ENCODE results near the gene SLC35E4.
"Not testable (repeated sequence)": the region's sequence is repeated elsewhere in the genome, so short reads cannot be mapped to it uniquely, and the experiment has no call there.

The SLC35E4 gene, protein sequence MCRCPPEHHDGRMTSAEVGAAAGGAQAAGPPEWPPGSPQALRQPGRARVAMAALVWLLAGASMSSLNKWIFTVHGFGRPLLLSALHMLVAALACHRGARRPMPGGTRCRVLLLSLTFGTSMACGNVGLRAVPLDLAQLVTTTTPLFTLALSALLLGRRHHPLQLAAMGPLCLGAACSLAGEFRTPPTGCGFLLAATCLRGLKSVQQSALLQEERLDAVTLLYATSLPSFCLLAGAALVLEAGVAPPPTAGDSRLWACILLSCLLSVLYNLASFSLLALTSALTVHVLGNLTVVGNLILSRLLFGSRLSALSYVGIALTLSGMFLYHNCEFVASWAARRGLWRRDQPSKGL

DNA sequence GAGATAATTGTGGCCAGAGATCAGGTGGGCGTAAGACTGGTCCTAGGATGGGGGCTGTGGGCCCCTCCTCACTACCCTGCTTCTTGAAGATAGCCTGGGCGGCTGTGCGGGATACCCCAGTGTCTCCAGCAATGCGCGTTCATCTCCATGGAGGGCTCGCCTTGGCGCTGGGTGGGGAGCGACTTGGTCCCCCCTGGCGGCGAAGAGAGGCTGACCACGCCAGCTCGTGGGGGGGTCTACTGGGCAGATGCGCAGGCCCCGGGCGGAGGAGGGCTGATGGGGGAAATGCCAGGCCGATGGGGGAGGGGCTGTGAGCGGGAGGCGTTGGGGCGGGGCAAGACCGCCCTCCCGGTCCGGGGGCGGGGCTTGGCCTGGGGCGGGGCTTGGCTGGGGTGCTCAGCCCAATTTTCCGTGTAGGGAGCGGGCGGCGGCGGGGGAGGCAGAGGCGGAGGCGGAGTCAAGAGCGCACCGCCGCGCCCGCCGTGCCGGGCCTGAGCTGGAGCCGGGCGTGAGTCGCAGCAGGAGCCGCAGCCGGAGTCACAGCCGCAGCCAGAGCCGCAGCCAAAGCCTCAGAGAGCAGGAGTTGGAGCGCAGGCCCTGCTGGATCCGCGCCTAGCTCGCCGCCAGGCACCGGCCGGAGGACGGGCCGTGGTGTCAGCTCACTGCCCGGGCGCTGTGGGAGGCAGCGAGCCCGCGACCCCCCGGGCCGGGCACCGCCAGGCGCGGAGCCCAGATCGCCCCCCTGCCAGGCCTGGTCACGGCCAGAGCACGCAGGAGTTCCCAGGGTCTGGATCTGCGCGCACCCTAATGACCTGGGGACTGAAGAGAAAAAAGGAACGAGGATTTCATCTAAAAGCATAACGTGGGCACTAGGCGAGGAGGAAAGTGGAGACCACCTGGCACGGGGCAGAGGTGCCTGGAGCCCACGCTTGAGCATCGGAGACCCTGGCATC is at the start of gene SLC35E4:
TSS of gene SLC35E4 (plus strand) at position 509 of the 953 bp plus-strand sequence. CDS start 670 bp downstream, outside the sequence.
- peak; percentile 93 to 96 for DNase-seq (ENCODE audit: low read depth in 1 of 2, low spot score in 1 of 2)

DNA sequence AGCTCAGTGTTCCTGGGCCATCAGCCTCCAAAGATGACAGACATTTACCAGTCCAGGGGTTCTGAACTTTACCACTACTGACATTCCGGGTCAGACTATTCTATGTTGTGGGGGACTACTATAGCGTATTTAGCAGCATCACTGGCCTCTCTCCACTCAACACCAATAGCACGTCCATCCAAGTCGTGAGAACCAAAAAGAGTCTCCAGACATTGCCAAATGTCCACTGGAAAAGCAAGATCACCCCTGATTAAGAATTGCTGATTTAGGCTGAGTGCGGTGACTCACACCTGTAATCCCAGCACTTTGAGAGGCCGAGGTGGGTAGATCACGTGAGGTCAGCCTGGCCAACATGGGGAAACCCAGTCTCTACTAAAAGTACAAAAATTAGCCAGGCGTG is 49.2 kb upstream of the SLC35E4 start:
- no peak for DNase-seq (ENCODE audit: low read depth in 1 of 2, low spot score in 1 of 2)

DNA sequence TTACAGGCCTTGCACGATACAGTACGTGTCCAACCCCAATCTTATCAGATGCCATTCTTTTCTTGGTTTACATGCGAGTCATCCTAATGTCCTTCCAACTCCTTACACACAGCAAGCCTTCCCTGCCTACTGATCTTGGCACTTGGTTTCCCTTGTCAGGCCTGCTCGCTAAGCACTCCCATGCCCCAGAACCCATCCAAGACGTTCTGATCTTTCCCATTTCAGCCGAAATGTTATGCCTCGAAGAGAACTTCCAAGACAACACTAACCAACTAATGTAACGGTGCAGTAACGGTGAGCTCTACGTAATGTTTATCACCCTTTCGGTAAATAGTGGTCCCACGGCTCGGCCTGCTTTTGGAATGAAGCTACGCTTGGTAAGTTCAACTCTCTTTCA is 44.4 kb upstream of the SLC35E4 start:
- DNase-seq (ENCODE audit: low read depth in 1 of 2, low spot score in 1 of 2) = no peak

- DNase-seq (ENCODE audit: low read depth in 1 of 2, low spot score in 1 of 2) = peak; percentile 85 to 95
Observed at GRCh38 chr22:30591588-30592359, 43.8 kb upstream of the SLC35E4 start, which contains the start of gene PES1. Gene PES1 (minus strand): TSS chr22:30591910. CDS start chr22:30591833, 77 bp downstream.

- not testable (repeated sequence) for DNase-seq (ENCODE audit: low read depth in 1 of 2, low spot score in 1 of 2)
Observed at GRCh38 chr22:30592360-30592713, 43.2 kb upstream of the SLC35E4 start.

- no peak for DNase-seq (ENCODE audit: low read depth in 1 of 2, low spot score in 1 of 2)
Observed at GRCh38 chr22:30596199-30596598, 39.4 kb upstream of the SLC35E4 start.

- no peak for DNase-seq (ENCODE audit: low read depth in 1 of 2, low spot score in 1 of 2)
Observed at GRCh38 chr22:30596886-30597285, 38.7 kb upstream of the SLC35E4 start.

DNA sequence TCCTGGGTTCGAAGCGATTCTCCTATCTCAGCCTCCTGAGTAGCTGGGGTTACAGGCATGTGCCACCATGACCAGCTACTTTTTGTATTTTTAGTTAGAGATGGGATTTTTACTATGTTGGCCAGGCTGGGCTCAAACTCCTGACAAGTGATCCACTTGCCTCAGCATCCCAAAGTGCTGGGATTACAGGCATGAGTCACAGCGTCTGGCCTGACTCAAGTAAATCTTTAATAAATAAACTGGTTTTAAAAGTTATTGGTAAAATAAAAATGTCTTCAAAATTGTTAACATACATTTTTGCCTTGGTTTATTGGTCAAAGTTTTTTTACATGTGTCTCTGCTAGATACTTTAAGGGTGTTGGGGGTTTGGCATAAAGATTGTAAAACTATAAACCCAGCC is 36.6 kb upstream of the SLC35E4 start:
- no peak for DNase-seq (ENCODE audit: low read depth in 1 of 2, low spot score in 1 of 2)

GRCh38 chr22:30600921-30601320 is 34.7 kb upstream of the SLC35E4 start:
- DNase-seq (ENCODE audit: low read depth in 1 of 2, low spot score in 1 of 2) = no peak

GRCh38 chr22:30601464-30601863 is 34.1 kb upstream of the SLC35E4 start:
- DNase-seq (ENCODE audit: low read depth in 1 of 2, low spot score in 1 of 2) = no peak

- DNase-seq (ENCODE audit: low read depth in 1 of 2, low spot score in 1 of 2) = peak in 1 of 2 donors; percentile 10
Observed at GRCh38 chr22:30602049-30602448, 33.5 kb upstream of the SLC35E4 start.

DNA sequence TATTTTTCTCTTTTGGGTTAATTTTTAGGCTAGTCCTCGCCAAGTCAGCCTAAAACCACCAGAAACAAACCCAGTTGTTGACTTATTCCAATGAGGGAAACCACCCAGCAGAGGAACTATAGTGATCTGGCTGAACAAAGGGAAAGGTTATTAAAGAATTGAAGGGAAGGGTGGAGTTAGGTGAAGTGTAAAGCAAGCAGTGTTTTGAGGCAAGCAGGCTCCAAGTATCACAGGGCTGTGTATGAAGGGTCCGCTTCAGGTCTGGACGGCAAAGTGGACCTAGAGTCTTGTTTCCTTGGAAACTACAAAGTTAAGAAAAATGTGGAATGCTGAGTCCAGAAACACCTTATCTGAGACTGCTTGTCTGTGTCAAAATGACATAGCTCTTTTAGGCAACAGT is 31.8 kb upstream of the SLC35E4 start:
- DNase-seq (ENCODE audit: low read depth in 1 of 2, low spot score in 1 of 2) = no peak

- no peak for DNase-seq (ENCODE audit: low read depth in 1 of 2, low spot score in 1 of 2)
Observed at GRCh38 chr22:30604723-30605122, 30.9 kb upstream of the SLC35E4 start.

- DNase-seq (ENCODE audit: low read depth in 1 of 2, low spot score in 1 of 2) = no peak
Observed at GRCh38 chr22:30605449-30606110, 30.0 kb upstream of the SLC35E4 start.

GRCh38 chr22:30606455-30607299 is 28.9 kb upstream of the SLC35E4 start, which contains the start of gene TCN2:
Gene TCN2 (plus strand): TSS chr22:30607174. CDS start chr22:30607332, 158 bp downstream.
- peak in 1 of 2 donors; percentile 4 for DNase-seq (ENCODE audit: low read depth in 1 of 2, low spot score in 1 of 2)

GRCh38 chr22:30607300-30607930 is 28.2 kb upstream of the SLC35E4 start:
- DNase-seq (ENCODE audit: low read depth in 1 of 2, low spot score in 1 of 2) = no peak

- no peak for DNase-seq (ENCODE audit: low read depth in 1 of 2, low spot score in 1 of 2)
Observed at GRCh38 chr22:30607939-30608338, 27.6 kb upstream of the SLC35E4 start.

- no peak for DNase-seq (ENCODE audit: low read depth in 1 of 2, low spot score in 1 of 2)
Observed at GRCh38 chr22:30609260-30610185, 26.1 kb upstream of the SLC35E4 start.
